ENCODE data around the gene TOMM20.
A peak's percentile ranks its signal among the peaks of the same experiment; 100 is the strongest.

Gene TOMM20

DNA sequence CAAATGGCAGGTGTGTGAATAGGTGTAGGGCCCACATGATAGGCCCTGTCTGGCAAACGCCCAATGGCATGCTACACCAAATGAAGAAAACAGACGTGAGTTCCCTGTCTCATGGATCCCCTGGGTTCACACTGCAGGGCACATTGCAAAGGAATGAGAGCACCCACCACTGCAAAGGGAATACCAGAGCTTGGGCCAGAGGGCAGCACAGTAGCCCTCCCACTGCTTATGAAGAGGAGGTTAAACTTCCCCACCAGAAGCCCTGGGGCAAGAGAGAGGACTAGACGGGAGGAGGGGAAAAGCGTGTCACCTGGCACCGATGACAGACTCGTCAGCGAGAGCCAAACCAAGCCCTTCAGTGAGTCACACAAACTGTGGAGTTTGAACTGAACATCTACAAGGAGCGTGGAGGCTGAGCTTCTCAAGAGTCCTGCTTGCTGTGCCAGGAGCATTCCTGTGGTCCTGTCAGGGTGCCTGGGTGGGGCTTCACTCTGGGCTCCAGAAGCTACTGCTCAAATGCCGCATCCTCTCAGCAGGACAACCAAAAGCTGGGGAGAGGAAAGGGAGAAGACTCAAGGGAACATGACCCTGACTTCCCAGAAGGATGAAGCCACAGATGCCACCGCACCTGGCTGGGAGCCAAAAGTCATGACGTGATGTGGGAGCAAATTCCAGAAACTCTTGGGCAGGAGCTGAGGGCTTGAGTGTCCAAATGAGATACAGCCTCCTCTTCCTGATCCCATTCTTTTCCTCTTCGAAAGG is 61.1 kb downstream of the TOMM20 start (continued):
- TF ChIP-seq, protein P1, sequence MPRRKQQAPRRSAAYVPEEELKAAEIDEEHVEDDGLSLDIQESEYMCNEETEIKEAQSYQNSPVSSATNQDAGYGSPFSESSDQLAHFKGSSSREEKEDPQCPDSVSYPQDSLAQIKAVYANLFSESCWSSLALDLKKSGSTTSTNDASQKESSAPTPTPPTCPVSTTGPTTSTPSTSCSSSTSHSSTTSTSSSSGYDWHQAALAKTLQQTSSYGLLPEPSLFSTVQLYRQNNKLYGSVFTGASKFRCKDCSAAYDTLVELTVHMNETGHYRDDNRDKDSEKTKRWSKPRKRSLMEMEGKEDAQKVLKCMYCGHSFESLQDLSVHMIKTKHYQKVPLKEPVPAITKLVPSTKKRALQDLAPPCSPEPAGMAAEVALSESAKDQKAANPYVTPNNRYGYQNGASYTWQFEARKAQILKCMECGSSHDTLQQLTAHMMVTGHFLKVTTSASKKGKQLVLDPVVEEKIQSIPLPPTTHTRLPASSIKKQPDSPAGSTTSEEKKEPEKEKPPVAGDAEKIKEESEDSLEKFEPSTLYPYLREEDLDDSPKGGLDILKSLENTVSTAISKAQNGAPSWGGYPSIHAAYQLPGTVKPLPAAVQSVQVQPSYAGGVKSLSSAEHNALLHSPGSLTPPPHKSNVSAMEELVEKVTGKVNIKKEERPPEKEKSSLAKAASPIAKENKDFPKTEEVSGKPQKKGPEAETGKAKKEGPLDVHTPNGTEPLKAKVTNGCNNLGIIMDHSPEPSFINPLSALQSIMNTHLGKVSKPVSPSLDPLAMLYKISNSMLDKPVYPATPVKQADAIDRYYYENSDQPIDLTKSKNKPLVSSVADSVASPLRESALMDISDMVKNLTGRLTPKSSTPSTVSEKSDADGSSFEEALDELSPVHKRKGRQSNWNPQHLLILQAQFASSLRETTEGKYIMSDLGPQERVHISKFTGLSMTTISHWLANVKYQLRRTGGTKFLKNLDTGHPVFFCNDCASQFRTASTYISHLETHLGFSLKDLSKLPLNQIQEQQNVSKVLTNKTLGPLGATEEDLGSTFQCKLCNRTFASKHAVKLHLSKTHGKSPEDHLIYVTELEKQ (tag by site-specific recombination; IDR thresholded peaks at IDR 0.05; ENCODE audit: borderline replicate concordance) = no peak
- TF ChIP-seq YY2 (tag by site-specific recombination; IDR thresholded peaks at IDR 0.05) = no peak
- peak; percentile 82 for TF ChIP-seq ZNF449 (tag by site-specific recombination; IDR thresholded peaks at IDR 0.05)
- peak; percentile 89 for TF ChIP-seq IKZF3 (tag by site-specific recombination; IDR thresholded peaks at IDR 0.05)
- no peak for TF ChIP-seq GLI4 (tag by site-specific recombination; IDR thresholded peaks at IDR 0.05)
- no peak for TF ChIP-seq ZNF529 (tag by site-specific recombination; IDR thresholded peaks at IDR 0.05; ENCODE audit: insufficient replicate concordance)
- no peak for TF ChIP-seq ZNF155 (tag by site-specific recombination; IDR thresholded peaks at IDR 0.05)
- no peak for TF ChIP-seq ZNF138 (tag by site-specific recombination; IDR thresholded peaks at IDR 0.05; ENCODE audit: borderline replicate concordance)
- TF ChIP-seq REST (tag by site-specific recombination; IDR thresholded peaks at IDR 0.05) = peak; percentile 19; the same call in 1 of the 2 replicates
- TF ChIP-seq ZNF157 (tag by site-specific recombination; IDR thresholded peaks at IDR 0.05) = 0 out of 2 replicates have a peak, but pooled peaks have one; percentile 5
- no peak for TF ChIP-seq ZNF549 (tag by site-specific recombination; IDR thresholded peaks at IDR 0.05)
- peak; percentile 97 for TF ChIP-seq ZNF184 (tag by site-specific recombination; IDR thresholded peaks at IDR 0.05)
- no peak for TF ChIP-seq HOXD13 (CRISPR knock-in tag; IDR thresholded peaks at IDR 0.05; ENCODE audit: borderline replicate concordance)
- TF ChIP-seq ZNF629 (tag by site-specific recombination; IDR thresholded peaks at IDR 0.05) = peak; percentile 98
- TF ChIP-seq SALL2 (tag by site-specific recombination; IDR thresholded peaks at IDR 0.05; ENCODE audit: borderline replicate concordance) = no peak
- TF ChIP-seq, protein P2, sequence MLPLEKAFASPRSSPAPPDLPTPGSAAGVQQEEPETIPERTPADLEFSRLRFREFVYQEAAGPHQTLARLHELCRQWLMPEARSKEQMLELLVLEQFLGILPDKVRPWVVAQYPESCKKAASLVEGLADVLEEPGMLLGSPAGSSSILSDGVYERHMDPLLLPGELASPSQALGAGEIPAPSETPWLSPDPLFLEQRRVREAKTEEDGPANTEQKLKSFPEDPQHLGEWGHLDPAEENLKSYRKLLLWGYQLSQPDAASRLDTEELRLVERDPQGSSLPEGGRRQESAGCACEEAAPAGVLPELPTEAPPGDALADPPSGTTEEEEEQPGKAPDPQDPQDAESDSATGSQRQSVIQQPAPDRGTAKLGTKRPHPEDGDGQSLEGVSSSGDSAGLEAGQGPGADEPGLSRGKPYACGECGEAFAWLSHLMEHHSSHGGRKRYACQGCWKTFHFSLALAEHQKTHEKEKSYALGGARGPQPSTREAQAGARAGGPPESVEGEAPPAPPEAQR (tag by site-specific recombination; IDR thresholded peaks at IDR 0.05) = no peak
- no peak for TF ChIP-seq PRDM4 (tag by site-specific recombination; IDR thresholded peaks at IDR 0.05)
- peak; percentile 84 for TF ChIP-seq ZNF37A (tag by site-specific recombination; IDR thresholded peaks at IDR 0.05)
- TF ChIP-seq ZNF433 (tag by site-specific recombination; IDR thresholded peaks at IDR 0.05; ENCODE audit: low read depth) = no peak
- TF ChIP-seq EGR2 (tag by site-specific recombination; IDR thresholded peaks at IDR 0.05; ENCODE audit: low read depth) = peak; percentile 90
- TF ChIP-seq REPIN1 (tag by site-specific recombination; IDR thresholded peaks at IDR 0.05; ENCODE audit: low read depth) = no peak
- TF ChIP-seq ZNF341 (tag by site-specific recombination; IDR thresholded peaks at IDR 0.05; ENCODE audit: low read depth) = peak; percentile 63; the same call in 1 of the 2 replicates
- TF ChIP-seq, protein P3, sequence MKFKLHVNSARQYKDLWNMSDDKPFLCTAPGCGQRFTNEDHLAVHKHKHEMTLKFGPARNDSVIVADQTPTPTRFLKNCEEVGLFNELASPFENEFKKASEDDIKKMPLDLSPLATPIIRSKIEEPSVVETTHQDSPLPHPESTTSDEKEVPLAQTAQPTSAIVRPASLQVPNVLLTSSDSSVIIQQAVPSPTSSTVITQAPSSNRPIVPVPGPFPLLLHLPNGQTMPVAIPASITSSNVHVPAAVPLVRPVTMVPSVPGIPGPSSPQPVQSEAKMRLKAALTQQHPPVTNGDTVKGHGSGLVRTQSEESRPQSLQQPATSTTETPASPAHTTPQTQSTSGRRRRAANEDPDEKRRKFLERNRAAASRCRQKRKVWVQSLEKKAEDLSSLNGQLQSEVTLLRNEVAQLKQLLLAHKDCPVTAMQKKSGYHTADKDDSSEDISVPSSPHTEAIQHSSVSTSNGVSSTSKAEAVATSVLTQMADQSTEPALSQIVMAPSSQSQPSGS (tag by site-specific recombination; IDR thresholded peaks at IDR 0.05; ENCODE audit: low read depth) = peak; percentile 94
- no peak for TF ChIP-seq ZNF133 (tag by site-specific recombination; IDR thresholded peaks at IDR 0.05)
